GM21723 (cell line): Measurements from ENCODE around the gene TPMT.

Source experiments
- ATAC-seq: cut with Tn5 transposase; IDR thresholded peaks from one replicate; pipeline ENCODE4 v1.9.1; 2021; ENCODE audit warnings: mild to moderate bottlenecking, moderate library complexity; ENCODE audit not compliant: unreplicated experiment

The TPMT gene

GRCh38 chr6:18118330-18118729 lies 36.5 kb downstream of the TPMT start:
- ATAC-seq = no peak

DNA sequence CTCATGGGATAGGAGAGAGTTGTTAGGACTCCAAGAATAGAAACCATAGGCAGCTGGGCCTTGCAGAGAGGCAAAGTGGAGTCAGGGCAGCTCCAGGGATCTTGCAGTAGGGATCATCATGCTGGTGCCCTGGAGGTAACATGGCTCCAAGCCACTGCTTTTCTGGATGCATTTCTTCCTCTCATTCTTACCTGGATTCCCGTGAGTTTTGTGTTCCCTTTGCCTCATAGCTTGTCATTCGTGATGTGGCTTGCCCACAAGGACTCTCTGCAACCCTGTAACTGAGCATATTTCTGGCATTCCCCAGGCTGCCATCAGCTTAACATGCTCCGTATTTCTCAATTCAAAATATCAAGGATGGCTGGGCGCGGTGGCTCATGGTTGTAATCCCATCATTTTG lies 37.7 kb downstream of the TPMT start:
- no peak for ATAC-seq

DNA sequence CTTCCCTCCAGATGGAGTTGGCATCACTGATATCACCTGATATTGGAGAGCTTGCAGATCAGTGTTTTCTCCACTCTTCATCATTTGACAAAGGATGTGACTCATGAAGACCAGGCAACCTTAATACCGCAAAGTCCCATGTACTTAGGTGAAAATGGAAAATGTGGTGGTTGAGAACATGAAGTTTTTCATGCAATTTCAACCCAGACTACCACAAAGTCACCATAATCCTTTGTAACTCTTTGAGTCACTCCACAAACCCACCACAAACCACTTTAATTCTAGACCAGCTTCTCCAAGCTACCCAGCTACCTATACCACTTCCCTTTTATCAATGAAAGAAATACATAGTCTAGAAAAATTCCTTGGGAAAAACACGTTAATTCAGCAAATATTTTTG lies 39.5 kb downstream of the TPMT start:
- no peak for ATAC-seq

GRCh38 chr6:18110162-18110561 lies 44.7 kb downstream of the TPMT start:
- no peak for ATAC-seq

GRCh38 chr6:18107061-18107460 lies 47.8 kb downstream of the TPMT start:
- no peak for ATAC-seq

DNA sequence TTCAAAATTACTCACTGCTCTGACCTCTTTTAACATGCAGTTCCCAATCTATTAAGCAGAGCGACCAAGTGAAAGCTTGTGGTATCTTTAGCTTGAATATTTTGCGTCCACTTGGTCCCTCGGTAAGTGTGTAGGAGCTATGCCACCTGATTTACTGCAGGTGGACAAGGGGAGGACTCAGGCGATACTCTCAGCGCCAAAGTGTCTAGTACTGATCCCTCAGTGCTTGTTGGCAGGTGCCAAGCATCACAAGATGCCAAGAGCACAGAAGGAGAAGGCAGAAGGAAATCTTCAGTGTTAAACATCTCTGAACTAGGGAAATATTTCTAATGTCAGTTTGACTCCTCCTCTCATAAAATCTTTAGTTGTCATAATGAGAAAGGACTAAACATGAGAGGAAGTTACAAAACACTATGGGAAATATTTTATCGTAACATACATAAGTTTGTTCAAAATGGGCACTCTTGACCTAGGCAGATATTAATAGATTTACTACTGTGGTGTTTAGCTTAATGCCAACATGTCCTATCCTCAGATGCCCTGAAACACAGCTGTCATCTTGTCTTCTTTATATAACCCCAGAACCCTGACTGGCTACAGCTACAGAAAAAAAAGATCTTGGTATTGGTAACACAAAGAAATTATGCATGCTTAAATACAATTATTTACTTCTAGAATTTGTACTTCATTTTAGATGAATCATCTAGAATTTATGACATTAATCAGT lies 51.9 kb downstream of the TPMT start:
- no peak for ATAC-seq

- ATAC-seq = no peak
Observed at GRCh38 chr6:18101873-18102272, 53.0 kb downstream of the TPMT start.

DNA sequence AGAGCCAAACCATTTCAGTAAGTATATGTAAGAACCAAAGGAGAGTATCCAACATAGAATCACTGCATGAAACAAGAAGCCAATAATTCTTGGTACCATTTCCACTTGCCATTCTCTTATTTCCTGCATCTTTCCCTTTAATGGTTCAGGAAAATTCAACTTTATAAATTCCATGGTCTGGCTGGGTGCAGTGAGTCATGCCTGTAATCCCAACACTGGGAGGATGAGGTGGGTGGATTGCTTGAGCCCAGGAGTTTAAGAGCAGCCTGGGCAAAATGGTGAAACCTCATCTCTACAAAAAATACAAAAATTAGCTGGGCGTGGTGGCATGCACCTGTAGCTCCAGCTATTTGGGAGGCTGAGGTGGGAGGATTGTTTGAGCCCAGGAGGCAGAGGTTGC lies 53.6 kb downstream of the TPMT start:
- no peak for ATAC-seq

GRCh38 chr6:18100296-18100695 lies 54.6 kb downstream of the TPMT start:
- ATAC-seq = no peak

- ATAC-seq = no peak
Observed at GRCh38 chr6:18099511-18099910, 55.4 kb downstream of the TPMT start.

- no peak for ATAC-seq
Observed at GRCh38 chr6:18096423-18096822, 58.5 kb downstream of the TPMT start.

- no peak for ATAC-seq
Observed at GRCh38 chr6:18091382-18091781, 63.5 kb downstream of the TPMT start.

DNA sequence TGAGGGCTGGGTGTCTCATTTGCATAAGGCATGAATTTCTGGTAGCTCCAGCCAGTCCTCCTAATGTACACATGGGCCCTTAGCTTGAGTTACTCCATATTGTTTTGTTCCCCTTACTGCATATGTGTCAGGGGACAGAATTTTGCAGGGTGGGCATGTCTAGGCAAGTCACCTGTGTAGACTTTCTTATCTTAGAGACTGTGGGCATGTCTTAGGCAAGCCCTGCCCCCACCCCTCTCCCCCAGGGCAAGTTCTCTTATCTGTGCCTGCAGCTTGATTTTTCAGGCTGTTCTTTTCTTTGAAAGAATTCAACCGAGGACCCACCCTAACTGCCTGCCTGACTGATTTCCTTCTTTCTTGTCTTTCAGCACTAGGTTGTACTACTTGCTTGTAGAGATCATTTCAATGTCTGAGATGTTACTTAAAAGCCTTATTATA lies 64.5 kb downstream of the TPMT start:
- no peak for ATAC-seq

DNA sequence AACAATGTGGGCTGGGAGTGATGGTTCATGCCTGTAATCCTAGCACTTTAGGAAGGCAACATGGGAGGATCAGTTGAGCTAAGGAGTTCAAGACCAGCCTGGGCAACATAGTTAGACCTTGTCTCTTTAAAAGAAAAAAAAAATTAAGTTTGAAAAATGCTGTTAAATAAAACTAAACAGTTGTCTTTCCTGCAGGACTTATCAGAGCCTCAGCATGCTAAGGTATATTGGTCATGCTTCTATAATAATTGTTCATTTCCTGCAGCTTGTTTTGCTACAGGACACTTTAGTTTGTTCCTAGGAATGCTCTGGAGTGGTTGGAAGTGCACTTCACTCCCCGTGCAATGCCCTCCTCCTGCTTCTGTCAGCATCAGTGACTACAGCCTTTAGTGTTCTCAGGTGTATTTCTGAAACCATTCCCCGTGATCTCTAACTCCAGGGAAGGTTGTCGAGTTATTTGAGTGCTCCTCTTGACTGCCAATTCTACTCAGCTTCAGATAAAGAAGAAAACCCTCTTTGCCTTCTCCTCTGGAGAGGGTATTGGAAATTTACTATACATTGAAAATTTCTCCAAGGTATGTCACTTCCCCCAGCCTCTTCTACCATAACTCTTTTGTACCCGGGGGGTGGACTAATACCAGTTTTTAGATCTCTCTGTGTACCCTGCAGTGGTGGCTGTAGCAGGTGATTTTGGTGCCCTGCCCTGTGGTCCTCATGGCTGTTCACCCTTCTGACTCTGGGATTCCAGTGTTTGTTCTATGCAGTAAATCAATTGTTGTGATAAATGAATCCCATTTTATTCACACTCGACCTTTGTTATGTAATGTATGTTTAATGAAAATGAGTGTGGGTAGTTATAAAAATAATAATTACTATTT lies 66.2 kb downstream of the TPMT start:
- no peak for ATAC-seq

- no peak for ATAC-seq
Observed at GRCh38 chr6:18087396-18088165, 67.3 kb downstream of the TPMT start.

DNA sequence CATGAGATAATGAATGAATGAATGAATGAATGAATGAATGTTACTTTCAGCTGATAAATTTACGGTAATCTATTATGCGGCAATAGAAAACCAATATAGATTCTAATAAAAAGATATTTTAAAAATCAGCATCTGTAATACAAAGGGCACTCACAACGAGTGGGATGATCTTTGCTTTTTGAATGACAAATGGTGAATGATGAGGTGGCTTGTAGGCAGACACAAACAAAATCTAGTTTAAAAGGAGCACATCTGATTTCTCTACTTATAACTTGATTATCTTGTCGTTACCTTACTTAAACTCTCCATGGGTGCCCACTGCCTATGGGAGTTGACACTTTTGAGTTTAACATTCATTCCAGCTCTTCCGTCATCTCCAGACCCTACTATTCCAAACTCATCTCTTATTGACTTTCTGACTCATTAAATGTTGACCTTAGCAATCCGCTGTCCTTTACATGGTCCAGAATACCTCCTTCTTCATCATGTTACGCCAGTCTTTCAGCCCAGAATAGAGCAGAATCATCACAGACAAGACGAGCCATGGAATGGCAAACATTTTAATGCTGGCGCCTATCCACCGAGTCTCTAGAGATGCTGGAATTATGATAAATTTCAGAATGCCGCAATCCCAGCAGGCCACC lies 73.7 kb downstream of the TPMT start:
- ATAC-seq = no peak

- no peak for ATAC-seq
Observed at GRCh38 chr6:18080544-18080943, 74.3 kb downstream of the TPMT start.

GRCh38 chr6:18078866-18079265 lies 76.0 kb downstream of the TPMT start:
- no peak for ATAC-seq
